GM18861 (cell line): ENCODE measurements around the gene BSG.

Source experiments
- ATAC-seq: cut with Tn5 transposase; IDR thresholded peaks from one replicate; pipeline ENCODE4 v1.9.1; 2021; ENCODE audit not compliant: unreplicated experiment

BSG gene

GRCh38 chr19:539429-540030, 32.9 kb upstream of the BSG start:
- ATAC-seq = no peak

GRCh38 chr19:540867-541637, 31.3 kb upstream of the BSG start:
- no peak for ATAC-seq

- no peak for ATAC-seq
Observed at GRCh38 chr19:541699-542098, 30.7 kb upstream of the BSG start.

- no peak for ATAC-seq
Observed at GRCh38 chr19:542173-542866, 30.1 kb upstream of the BSG start.

- ATAC-seq = no peak
Observed at GRCh38 chr19:543910-544608, 28.3 kb upstream of the BSG start, which contains the start of gene GZMM. GZMM (plus strand) TSS chr19:544053; CDS start chr19:544072, 19 bp downstream.

- ATAC-seq = no peak
Observed at GRCh38 chr19:547117-547516, 25.3 kb upstream of the BSG start.

- ATAC-seq = no peak
Observed at GRCh38 chr19:547836-548720, 24.3 kb upstream of the BSG start.

GRCh38 chr19:548886-549830, 23.2 kb upstream of the BSG start:
- ATAC-seq = no peak

GRCh38 chr19:554817-555216, 17.6 kb upstream of the BSG start:
- ATAC-seq = no peak

GRCh38 chr19:555474-555808, 17.0 kb upstream of the BSG start:
- no peak for ATAC-seq

- ATAC-seq = no peak
Observed at GRCh38 chr19:556611-557382, 15.6 kb upstream of the BSG start.

- no peak for ATAC-seq
Observed at GRCh38 chr19:558770-559439, 13.5 kb upstream of the BSG start.

- ATAC-seq = no peak
Observed at GRCh38 chr19:560121-560520, 12.3 kb upstream of the BSG start.

- ATAC-seq = no peak
Observed at GRCh38 chr19:566403-566802, 6.0 kb upstream of the BSG start.

- ATAC-seq = no peak
Observed at GRCh38 chr19:566844-567243, 5.6 kb upstream of the BSG start.

- ATAC-seq = no peak
Observed at GRCh38 chr19:567296-567900, 5.0 kb upstream of the BSG start.

- no peak for ATAC-seq
Observed at GRCh38 chr19:570251-570686, 2.1 kb upstream of the BSG start.
